ENCODE results near the gene PPP3R2.

PPP3R2 gene

DNA sequence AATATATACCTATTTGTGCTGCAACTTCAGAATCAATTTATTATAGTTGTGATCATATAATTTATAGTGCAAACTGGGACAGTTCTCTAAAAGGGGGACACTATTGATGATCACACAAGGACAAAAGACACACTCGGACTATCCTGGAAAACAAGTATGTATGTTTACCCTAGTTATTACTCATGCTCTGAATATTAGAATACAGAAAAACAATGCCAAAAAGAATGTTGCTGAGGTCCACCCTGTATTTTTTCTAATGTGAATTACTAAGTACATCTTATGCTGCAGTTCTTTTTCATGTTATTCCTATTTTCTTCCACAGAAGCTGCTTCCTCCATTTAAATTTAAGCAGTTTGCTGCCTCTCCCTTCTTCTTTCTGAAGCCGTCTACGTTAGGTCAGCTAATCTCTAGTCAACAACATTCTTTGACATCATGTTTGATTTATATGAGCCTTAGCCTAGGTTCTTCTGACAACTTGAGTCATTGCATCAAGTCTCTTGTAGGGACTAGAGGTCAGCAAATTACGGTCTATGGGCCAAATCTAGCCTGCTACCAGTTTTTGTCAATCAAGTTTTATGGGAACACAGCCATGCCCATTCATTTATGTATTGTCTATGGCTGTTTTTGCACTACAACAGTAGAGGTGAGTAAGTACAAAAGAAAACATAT is 40.1 kb upstream of the PPP3R2 start:
- Mint-ChIP-seq H3K27ac (no peak overlapping the region), H3K4me3 (no peak overlapping the region), H3K36me3 (ENCODE audit: low read depth) (no peaks in the 10 kb centered on the region), H3K27me3 (ENCODE audit: low read depth) (no peaks in the 10 kb centered on the region), H3K4me1 (peaks cover 12% of the 10 kb centered on the region), H3K9me3 (no peaks in the 10 kb centered on the region)
- TF ChIP-seq, protein P1, sequence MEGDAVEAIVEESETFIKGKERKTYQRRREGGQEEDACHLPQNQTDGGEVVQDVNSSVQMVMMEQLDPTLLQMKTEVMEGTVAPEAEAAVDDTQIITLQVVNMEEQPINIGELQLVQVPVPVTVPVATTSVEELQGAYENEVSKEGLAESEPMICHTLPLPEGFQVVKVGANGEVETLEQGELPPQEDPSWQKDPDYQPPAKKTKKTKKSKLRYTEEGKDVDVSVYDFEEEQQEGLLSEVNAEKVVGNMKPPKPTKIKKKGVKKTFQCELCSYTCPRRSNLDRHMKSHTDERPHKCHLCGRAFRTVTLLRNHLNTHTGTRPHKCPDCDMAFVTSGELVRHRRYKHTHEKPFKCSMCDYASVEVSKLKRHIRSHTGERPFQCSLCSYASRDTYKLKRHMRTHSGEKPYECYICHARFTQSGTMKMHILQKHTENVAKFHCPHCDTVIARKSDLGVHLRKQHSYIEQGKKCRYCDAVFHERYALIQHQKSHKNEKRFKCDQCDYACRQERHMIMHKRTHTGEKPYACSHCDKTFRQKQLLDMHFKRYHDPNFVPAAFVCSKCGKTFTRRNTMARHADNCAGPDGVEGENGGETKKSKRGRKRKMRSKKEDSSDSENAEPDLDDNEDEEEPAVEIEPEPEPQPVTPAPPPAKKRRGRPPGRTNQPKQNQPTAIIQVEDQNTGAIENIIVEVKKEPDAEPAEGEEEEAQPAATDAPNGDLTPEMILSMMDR (IDR thresholded peaks at IDR 0.05; ENCODE audit: unreplicated experiment in 3 of 3) = no peak

DNA sequence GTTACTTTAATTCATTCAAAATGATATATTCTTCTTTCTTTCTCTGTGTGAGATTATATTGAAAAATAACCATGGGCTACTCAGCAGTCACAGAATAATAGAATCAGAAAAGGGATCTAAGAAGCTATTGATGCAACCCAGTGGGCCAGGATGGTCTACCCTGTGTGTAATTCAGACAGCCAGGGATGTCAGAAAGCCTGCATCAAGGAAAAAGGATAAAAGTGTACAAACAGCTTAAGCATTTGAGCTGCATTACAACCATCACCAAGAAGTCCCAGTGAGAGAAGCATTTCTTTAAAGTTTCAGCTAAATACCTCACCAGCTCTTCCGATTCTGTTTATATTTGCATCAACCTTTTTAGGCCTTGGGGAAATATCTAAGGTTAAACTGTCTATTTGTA is 37.8 kb upstream of the PPP3R2 start:
- no peaks in the 10 kb centered on the region for H3K4me1 Mint-ChIP-seq
- H3K27me3 Mint-ChIP-seq (ENCODE audit: low read depth) = no peaks in the 10 kb centered on the region
- TF ChIP-seq, protein P1 (IDR thresholded peaks at IDR 0.05; ENCODE audit: unreplicated experiment in 3 of 3) = no peak
- no peak overlapping the region for H3K4me3 Mint-ChIP-seq
- H3K36me3 Mint-ChIP-seq (ENCODE audit: low read depth) = no peaks in the 10 kb centered on the region
- H3K9me3 Mint-ChIP-seq = no peaks in the 10 kb centered on the region
- H3K27ac Mint-ChIP-seq = no peak overlapping the region

DNA sequence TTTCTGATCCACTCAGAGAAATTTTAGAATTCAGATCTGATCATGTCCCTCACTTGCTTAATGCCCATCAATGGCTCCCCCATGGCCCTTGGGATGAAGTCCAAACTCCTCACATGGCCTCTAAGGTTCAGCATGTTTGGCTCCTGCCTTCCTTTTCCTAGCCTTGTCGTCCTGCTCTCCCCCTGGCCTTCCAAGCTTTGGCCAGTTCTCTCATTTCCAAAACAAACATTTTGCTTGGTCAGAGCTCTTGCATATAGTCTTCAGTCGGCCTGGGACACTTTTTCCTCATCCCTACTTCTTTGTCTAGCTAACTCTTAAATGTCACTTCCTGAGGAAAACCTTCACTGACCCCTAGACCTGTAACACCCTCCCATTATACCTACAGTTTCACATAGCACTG is 37.1 kb upstream of the PPP3R2 start:
- Mint-ChIP-seq H3K9me3 (no peaks in the 10 kb centered on the region), H3K36me3 (ENCODE audit: low read depth) (no peaks in the 10 kb centered on the region), H3K27ac (no peak overlapping the region), H3K4me1 (no peaks in the 10 kb centered on the region), H3K27me3 (ENCODE audit: low read depth) (no peaks in the 10 kb centered on the region), H3K4me3 (no peak overlapping the region)
- TF ChIP-seq, protein P1 (IDR thresholded peaks at IDR 0.05; ENCODE audit: unreplicated experiment in 3 of 3) = no peak

DNA sequence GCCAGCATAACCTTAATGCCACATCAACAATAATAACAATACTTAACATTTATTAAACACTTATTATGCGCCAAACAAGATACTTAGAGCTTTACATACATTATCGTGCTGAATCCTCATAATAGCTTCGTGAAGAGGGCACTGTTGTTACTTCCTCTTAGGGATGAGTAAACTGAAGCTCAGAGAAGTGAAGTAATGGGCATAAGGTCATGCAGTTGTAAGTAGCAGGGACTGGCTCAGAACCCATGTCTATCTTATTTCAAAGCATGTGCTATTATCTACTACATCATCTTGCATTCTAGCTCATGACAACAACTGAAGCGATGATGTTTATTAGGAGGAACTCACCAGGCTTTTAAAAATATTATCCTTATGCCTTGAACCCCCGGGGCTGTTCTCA is 34.9 kb upstream of the PPP3R2 start:
- Mint-ChIP-seq H3K4me3 (no peak overlapping the region), H3K9me3 (no peaks in the 10 kb centered on the region), H3K27me3 (ENCODE audit: low read depth) (no peaks in the 10 kb centered on the region)

DNA sequence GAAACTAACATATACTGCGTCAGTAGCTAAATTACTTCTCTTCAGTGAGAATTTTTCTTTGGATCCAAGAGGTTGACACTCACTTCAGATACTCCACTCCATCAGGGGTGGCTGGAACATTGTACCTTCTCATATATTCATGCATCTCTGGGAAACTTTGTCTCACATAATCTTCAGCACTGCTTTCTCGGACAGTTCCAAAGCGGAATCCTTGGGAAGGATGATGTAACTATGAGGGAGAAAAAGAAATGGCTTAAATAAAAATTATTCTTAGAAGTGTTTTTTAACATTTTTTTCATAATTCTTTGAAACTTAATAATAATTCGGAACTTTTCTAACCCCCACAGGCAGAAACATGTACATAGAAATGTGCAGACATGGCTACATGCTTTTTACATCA is 33.4 kb upstream of the PPP3R2 start:
- Mint-ChIP-seq H3K36me3 (ENCODE audit: low read depth) (no peaks in the 10 kb centered on the region), H3K9me3 (no peaks in the 10 kb centered on the region), H3K4me1 (no peaks in the 10 kb centered on the region), H3K4me3 (no peak overlapping the region), H3K27ac (no peak overlapping the region), H3K27me3 (ENCODE audit: low read depth) (no peaks in the 10 kb centered on the region)
- TF ChIP-seq, protein P1 (IDR thresholded peaks at IDR 0.05; ENCODE audit: unreplicated experiment in 3 of 3) = no peak

More for the DNA sequence above, 34.9 kb upstream of the PPP3R2 start:
- Mint-ChIP-seq H3K4me1 (no peaks in the 10 kb centered on the region), H3K36me3 (ENCODE audit: low read depth) (no peaks in the 10 kb centered on the region), H3K27ac (no peak overlapping the region)
- TF ChIP-seq, protein P1 (IDR thresholded peaks at IDR 0.05; ENCODE audit: unreplicated experiment in 3 of 3) = no peak

DNA sequence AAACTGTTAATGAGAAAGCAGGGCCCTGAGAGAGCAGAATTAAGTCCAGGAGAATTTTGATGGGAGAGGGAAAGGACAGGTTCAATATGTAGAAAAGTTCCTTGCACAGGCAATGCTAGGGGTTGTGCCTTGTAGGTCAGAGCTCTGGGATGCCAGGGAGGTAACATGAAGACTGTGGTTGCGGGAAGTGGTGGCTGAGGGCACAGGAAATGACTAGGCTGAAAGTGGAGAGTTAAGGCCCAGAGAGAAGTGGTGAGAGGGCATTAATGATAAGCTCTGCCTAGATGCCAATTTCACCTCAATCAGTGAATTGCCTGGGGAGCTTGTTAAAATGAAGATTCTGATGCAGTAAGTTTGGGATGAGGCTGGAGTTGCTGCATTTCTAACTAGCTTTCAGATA is 31.5 kb upstream of the PPP3R2 start:
- Mint-ChIP-seq H3K9me3 (no peaks in the 10 kb centered on the region), H3K4me1 (no peaks in the 10 kb centered on the region), H3K4me3 (no peak overlapping the region), H3K36me3 (ENCODE audit: low read depth) (no peaks in the 10 kb centered on the region), H3K27me3 (ENCODE audit: low read depth) (no peaks in the 10 kb centered on the region), H3K27ac (no peak overlapping the region)
- TF ChIP-seq, protein P1 (IDR thresholded peaks at IDR 0.05; ENCODE audit: unreplicated experiment in 3 of 3) = no peak
